ENCODE results near the gene ATP9A. TPM values are rescaled to one million over a fixed set of nuclear protein-coding genes. Genes with fewer than 3 reads are reported as not detected.

Gene ATP9A
- total RNA-seq, 1 donor from 2014 or later, result 32.1 TPM

DNA sequence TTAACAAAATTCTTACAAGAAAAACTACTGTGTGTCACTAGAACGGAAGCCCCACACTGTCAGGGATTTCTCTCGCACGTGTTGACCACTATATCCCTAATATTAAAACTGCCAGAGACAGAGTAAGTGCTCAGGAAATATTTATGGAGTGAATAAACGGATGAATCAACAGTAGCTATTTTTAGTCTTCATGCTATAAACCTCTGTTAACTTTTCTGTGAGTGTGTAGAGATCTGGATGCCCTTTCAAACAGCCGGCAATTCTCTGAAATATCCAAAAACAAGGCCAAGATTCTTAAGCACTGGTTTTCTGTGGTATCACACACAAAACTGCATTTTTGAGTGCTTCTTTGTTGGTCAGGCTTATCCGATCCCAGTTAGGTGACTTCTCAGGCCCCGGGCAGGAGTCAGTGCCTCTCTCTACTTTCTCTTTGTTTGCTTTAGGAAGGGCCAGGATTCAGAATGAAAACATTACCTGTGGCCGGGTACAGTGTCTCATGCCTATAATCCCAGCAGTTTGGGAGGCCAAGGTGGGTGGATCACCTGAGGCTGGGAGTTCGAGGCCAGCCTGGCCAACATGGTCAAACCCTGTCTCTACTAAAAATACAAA lies 15.7 kb downstream of the ATP9A start:
- Histone ChIP-seq H3K27me3 (no peaks in the 10 kb centered on the region), H3K4me3 (no peak overlapping the region), H3K36me3 (no peaks in the 10 kb centered on the region), H3K9me3 (no peaks in the 10 kb centered on the region), H3K4me1 (peaks cover 20% of the 10 kb centered on the region), H3K27ac (no peak overlapping the region)
- DNase-seq (no peak), ATAC-seq (no peak)
- intact Hi-C loops (cut with DNase I), result no loop called here
- TF ChIP-seq, protein P1, sequence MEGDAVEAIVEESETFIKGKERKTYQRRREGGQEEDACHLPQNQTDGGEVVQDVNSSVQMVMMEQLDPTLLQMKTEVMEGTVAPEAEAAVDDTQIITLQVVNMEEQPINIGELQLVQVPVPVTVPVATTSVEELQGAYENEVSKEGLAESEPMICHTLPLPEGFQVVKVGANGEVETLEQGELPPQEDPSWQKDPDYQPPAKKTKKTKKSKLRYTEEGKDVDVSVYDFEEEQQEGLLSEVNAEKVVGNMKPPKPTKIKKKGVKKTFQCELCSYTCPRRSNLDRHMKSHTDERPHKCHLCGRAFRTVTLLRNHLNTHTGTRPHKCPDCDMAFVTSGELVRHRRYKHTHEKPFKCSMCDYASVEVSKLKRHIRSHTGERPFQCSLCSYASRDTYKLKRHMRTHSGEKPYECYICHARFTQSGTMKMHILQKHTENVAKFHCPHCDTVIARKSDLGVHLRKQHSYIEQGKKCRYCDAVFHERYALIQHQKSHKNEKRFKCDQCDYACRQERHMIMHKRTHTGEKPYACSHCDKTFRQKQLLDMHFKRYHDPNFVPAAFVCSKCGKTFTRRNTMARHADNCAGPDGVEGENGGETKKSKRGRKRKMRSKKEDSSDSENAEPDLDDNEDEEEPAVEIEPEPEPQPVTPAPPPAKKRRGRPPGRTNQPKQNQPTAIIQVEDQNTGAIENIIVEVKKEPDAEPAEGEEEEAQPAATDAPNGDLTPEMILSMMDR (IDR thresholded peaks at IDR 0.05), result no peak

GRCh38 chr20:51750770-51751388 lies 17.3 kb downstream of the ATP9A start:
- no peak overlapping the region for H3K4me3 ChIP-seq
- intact Hi-C loops (cut with DNase I), result no loop called here

DNA sequence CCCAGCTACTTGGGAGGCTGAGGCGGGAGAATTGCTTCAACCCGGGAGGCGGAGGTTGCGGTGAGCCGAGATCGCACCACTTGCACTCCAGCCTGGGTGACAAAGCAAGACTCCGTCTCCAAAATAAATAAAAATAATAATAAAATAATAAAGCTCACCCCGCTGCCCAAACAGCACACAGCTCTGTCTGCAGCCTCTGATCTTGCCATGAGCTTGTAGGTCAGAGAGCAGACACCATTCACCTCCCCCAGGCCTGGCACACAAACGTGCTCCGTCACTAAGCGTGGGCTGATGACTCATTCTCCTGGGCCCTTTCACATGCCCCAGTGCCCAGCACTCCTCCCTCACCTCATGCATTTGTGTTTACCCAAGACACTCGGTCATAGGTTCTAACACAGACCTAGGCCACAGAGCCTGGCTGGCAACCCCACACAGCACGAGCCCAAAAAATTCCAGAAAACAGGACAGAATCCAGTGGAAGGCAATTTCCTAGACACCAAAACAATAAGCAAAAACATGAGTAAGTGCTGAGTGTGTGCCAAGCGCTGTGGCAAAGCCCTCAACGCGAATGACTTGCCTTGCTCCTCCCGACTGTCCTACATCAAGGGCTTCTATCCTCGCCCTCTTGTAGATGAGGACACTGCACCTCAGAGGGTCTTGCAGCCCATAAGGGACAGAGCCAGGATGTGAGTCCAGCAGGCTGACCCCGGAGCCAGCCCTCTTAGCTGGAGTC lies 18.0 kb downstream of the ATP9A start:
- Histone ChIP-seq H3K9me3 (no peaks in the 10 kb centered on the region), H3K4me1 (peaks cover 20% of the 10 kb centered on the region), H3K27me3 (no peaks in the 10 kb centered on the region), H3K36me3 (no peaks in the 10 kb centered on the region), H3K27ac (peak overlapping the region; percentile 49), H3K4me3 (no peak overlapping the region)
- TF ChIP-seq, protein P1 (IDR thresholded peaks at IDR 0.05), result no peak
- DNase-seq (peak; percentile 85), ATAC-seq (peak; percentile 96)
- intact Hi-C loops (cut with DNase I), result no loop called here

More at GRCh38 chr20:51750770-51751388, 17.3 kb downstream of the ATP9A start:
- H3K36me3 ChIP-seq, result no peaks in the 10 kb centered on the region
- ATAC-seq (no peak), DNase-seq (no peak)
- TF ChIP-seq, protein P1 (IDR thresholded peaks at IDR 0.05), result no peak
- H3K27me3 ChIP-seq, result no peaks in the 10 kb centered on the region
- H3K9me3 ChIP-seq, result no peaks in the 10 kb centered on the region
- H3K27ac ChIP-seq, result peak overlapping the region; percentile 49
- H3K4me1 ChIP-seq, result peaks cover 20% of the 10 kb centered on the region

- DNase-seq (no peak), ATAC-seq (peak; percentile 26)
- peaks cover 20% of the 10 kb centered on the region for H3K4me1 ChIP-seq
- no peak overlapping the region for H3K27ac ChIP-seq
- no peaks in the 10 kb centered on the region for H3K36me3 ChIP-seq
- H3K9me3 ChIP-seq, result no peaks in the 10 kb centered on the region
- intact Hi-C loops (cut with DNase I), result no loop called here
- TF ChIP-seq, protein P1 (IDR thresholded peaks at IDR 0.05), result no peak
- H3K27me3 ChIP-seq, result no peaks in the 10 kb centered on the region
- no peak overlapping the region for H3K4me3 ChIP-seq
Observed at GRCh38 chr20:51749674-51750036, 18.5 kb downstream of the ATP9A start.

DNA sequence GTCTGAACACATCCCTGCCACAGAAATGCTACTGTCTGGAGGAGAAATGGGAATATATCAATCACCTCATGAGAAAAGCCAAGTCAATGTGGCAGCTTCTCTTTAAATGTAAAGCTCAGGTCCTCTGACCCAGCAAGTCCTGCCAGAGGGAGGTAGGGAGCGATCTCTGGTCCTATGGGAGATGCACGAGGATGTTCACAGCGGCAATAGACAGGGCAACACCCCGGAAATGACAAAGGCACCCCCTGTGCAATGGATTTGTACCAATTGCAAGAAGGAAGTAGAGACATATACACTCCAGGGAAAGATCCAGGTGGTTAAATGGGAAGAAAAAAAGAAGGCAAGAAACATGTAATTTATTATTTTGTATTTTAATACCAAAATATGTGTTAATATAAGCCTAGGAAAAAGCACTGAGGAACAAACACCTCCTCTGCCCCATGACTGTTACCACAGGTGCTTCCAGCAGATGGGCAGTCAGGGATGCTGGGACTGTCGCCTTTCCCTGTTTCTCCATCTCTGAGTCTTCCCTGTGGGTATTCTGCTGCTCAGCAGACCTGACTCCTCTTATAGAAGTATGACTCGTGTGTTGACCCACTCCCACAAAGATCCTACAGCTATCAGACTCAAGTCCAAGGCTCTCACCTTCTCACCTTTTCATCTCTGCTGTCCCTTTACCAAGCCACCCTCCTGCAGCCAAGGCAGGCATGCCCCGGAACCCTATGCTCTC lies 20.8 kb downstream of the ATP9A start:
- Histone ChIP-seq H3K36me3 (no peaks in the 10 kb centered on the region), H3K9me3 (no peaks in the 10 kb centered on the region), H3K4me1 (peaks cover 28% of the 10 kb centered on the region), H3K4me3 (no peak overlapping the region), H3K27me3 (no peaks in the 10 kb centered on the region), H3K27ac (no peak overlapping the region)
- ATAC-seq, result no peak
- DNase-seq, result no peak
- TF ChIP-seq, protein P1 (IDR thresholded peaks at IDR 0.05), result no peak
- intact Hi-C loops (cut with DNase I), result no loop called here
